HepG2 (cell line): ENCODE results near the gene NRP1. TPM values are rescaled to one million over a fixed set of nuclear protein-coding genes. Genes with fewer than 3 reads are reported as not detected.

Experiments
- ATAC-seq: fragments of 200-7000 bp; cut with Tn5 transposase; 3 replicates; pipeline ENCODE4 v1.9.1; 2020; ENCODE audit warnings: mild to moderate bottlenecking, moderate library complexity
- BruUV-seq: library from RNA; stranded (reverse); fragments of 400-500 nt; replicated peaks from 2 replicates; lab custom pipeline; 2021; lab: Mats Ljungman, UMichigan
- CTCF ChIA-PET: fragments of 300-600 bp; formaldehyde crosslinking; extraction: SDS; loops from one replicate; lab custom pipeline; 2021; ENCODE audit warnings: low total read pairs, inconsistent platforms, low intra/inter-chr PET ratio; lab: Yijun Ruan, JAX
- POLR2A ChIA-PET: fragments of 350-600 bp; sonication (Branson Sonifier 250); formaldehyde crosslinking; loops from one replicate; lab custom pipeline; 2020; ENCODE audit warnings: antibody characterized with exemption, inconsistent platforms; lab: Yijun Ruan, JAX
- DNase-seq: peaks from one replicate; pipeline ENCODE4 v3.0.0-alpha.2; 2015; ENCODE audit warnings: low spot score
- FAIRE-seq: peaks from 3 replicates; lab custom pipeline; 2011; peaks lifted over from hg19 to GRCh38; lab: Jason Lieb, UNC
- H2AFZ ChIP-seq: one replicate; pipeline ENCODE4 v1.6.1; 2011; ENCODE audit warnings: low read length, inconsistent platforms
- H3K27ac ChIP-seq: fragments of 300-600 bp; 3 replicates; pipeline ENCODE4 v1.8.0; 2011; ENCODE audit warnings: mixed run types, mild to moderate bottlenecking, mixed read lengths, low read length, inconsistent platforms; ENCODE audit not compliant: insufficient read depth; ENCODE audit errors: extremely low read length
- H3K27me3 ChIP-seq, 2 experiments: fragments of 200-600 bp in 1 of 2; 2 replicates in 1 of 2; 3 replicates in 1 of 2; pipeline versions ENCODE4 v1.6.0 to v1.8.0; 2011; ENCODE audit warnings: low read length in 2 of 2, mild to moderate bottlenecking in 2 of 2, moderate library complexity in 2 of 2, inconsistent platforms in 1 of 2; ENCODE audit not compliant: insufficient read depth in 2 of 2, control insufficient read depth in 1 of 2
- H3K36me3 ChIP-seq, 2 experiments: fragments of 200-600 bp in 1 of 2; replicated peaks in 1 of 2; 2 replicates in 1 of 2; 3 replicates in 1 of 2; pipeline versions ENCODE4 v1.5.1 to v1.8.0; 2011; ENCODE audit warnings: low read length in 2 of 2, inconsistent platforms in 1 of 2; ENCODE audit not compliant: insufficient read depth in 2 of 2, control insufficient read depth in 1 of 2
- H3K4me1 ChIP-seq: 2 replicates; pipeline ENCODE4 v1.5.1; 2012; ENCODE audit warnings: low read length, inconsistent platforms; ENCODE audit not compliant: insufficient read depth
- H3K4me2 ChIP-seq: 2 replicates; pipeline ENCODE4 v1.6.0; 2011; ENCODE audit warnings: low read depth, low read length, inconsistent platforms
- H3K4me3 ChIP-seq, 3 experiments: fragments of 200-600 bp in 1 of 3; sonication (generic), shearing (Covaris generic) in 1 of 3; replicated peaks in 1 of 3; 2 replicates each; pipeline ENCODE4 v1.5.1; 2011 to 2016; ENCODE audit warnings: low read length in 3 of 3, inconsistent platforms in 2 of 3, low read depth in 2 of 3, mild to moderate bottlenecking in 2 of 3, control low read depth in 1 of 3, mixed read lengths in 1 of 3; ENCODE audit not compliant: insufficient read depth in 1 of 3
- H3K79me2 ChIP-seq: one replicate; pipeline ENCODE4 v1.6.1; 2011; ENCODE audit warnings: low read length, inconsistent platforms; ENCODE audit not compliant: insufficient read depth
- H3K9ac ChIP-seq: 2 replicates; pipeline ENCODE4 v1.6.0; 2011; ENCODE audit warnings: mild to moderate bottlenecking, low read depth, low read length, inconsistent platforms; ENCODE audit not compliant: insufficient read depth
- H3K9me3 ChIP-seq: 2 replicates; pipeline ENCODE4 v1.5.1; 2012; ENCODE audit warnings: mild to moderate bottlenecking, low read length
- H4K20me1 ChIP-seq: 2 replicates; pipeline ENCODE4 v1.6.0; 2011; ENCODE audit warnings: inconsistent platforms, mild to moderate bottlenecking, low read length, moderate library complexity; ENCODE audit not compliant: insufficient read depth
- CSRNP2 ChIP-seq: sonication (generic); formaldehyde crosslinking; conservative IDR thresholded peaks from 2 replicates; pipeline ENCODE4 v1.8.0; 2022; ENCODE audit warnings: low read depth, missing genetic modification reagents
- EEA1 ChIP-seq: sonication (generic); formaldehyde crosslinking; IDR thresholded peaks from 2 replicates; pipeline ENCODE4 v1.5.1; 2020; ENCODE audit warnings: mild to moderate bottlenecking, missing genetic modification reagents, borderline replicate concordance
- FOXP4 ChIP-seq: sonication (generic); formaldehyde crosslinking; IDR thresholded peaks from 2 replicates; pipeline ENCODE4 v1.4.0; 2020; ENCODE audit warnings: missing genetic modification reagents
- HMG20A ChIP-seq: IDR thresholded peaks from 2 replicates; pipeline ENCODE4 v1.6.1; 2016; ENCODE audit warnings: borderline replicate concordance
- MED8 ChIP-seq: sonication (generic); formaldehyde crosslinking; IDR thresholded peaks from 2 replicates; pipeline ENCODE4 v1.8.1; 2023; ENCODE audit warnings: mild to moderate bottlenecking, missing genetic modification reagents; ENCODE audit not compliant: insufficient replicate concordance
- YEATS2 ChIP-seq: sonication (generic); formaldehyde crosslinking; IDR thresholded peaks from 2 replicates; pipeline ENCODE4 v1.4.0; 2020; ENCODE audit warnings: missing genetic modification reagents, borderline replicate concordance
- ZBTB26 ChIP-seq: IDR thresholded peaks from 2 replicates; pipeline ENCODE4 v1.6.1; 2016; ENCODE audit warnings: missing compliant biosample characterization, missing genetic modification reagents, borderline replicate concordance
- ZBTB7B ChIP-seq: sonication (generic); formaldehyde crosslinking; IDR thresholded peaks from 2 replicates; pipeline ENCODE4 v1.4.0; 2020; ENCODE audit warnings: missing genetic modification reagents
- ZKSCAN8 ChIP-seq: IDR thresholded peaks from 2 replicates; pipeline ENCODE4 v1.6.1; 2016; ENCODE audit warnings: borderline replicate concordance, missing genetic modification reagents, missing compliant biosample characterization
- ZNF30 ChIP-seq: sonication (generic); formaldehyde crosslinking; IDR thresholded peaks from 2 replicates; pipeline ENCODE4 v1.5.0; 2020; ENCODE audit warnings: mild to moderate bottlenecking, missing genetic modification reagents
- ZNF567 ChIP-seq: sonication (generic); formaldehyde crosslinking; IDR thresholded peaks from 2 replicates; pipeline ENCODE4 v1.8.1; 2023; ENCODE audit warnings: mild to moderate bottlenecking, missing genetic modification reagents, borderline replicate concordance
- ZNF574 ChIP-seq: sonication (generic); formaldehyde crosslinking; IDR thresholded peaks from 2 replicates; pipeline ENCODE4 v1.4.0; 2020; ENCODE audit warnings: missing genetic modification reagents
- ZNF724P ChIP-seq: sonication (generic); formaldehyde crosslinking; IDR thresholded peaks from 2 replicates; pipeline ENCODE4 v1.8.0; 2022; ENCODE audit warnings: missing genetic modification reagents, borderline replicate concordance
- ZNF75D ChIP-seq: sonication (generic); formaldehyde crosslinking; IDR thresholded peaks from 2 replicates; pipeline ENCODE4 v1.8.1; 2023; ENCODE audit warnings: missing genetic modification reagents, mild to moderate bottlenecking, borderline replicate concordance
- WGBS: methylation state at CpG from one replicate; pipeline ENCODE4 v1.1.6; 2017; ENCODE audit warnings: low lambda C conversion rate; 5-methylcytosine and 5-hydroxymethylcytosine counted together
- in situ Hi-C: cut with HindIII; loops from 2 replicates; pipeline ENCODE4 v1.10.0; 2017; ENCODE audit warnings: low pct_unique_long_range_greater_than_20kb; ENCODE audit not compliant: extremely low pct_ligation_motif_present
- intact Hi-C: fragments of 100-400 bp; cut with micrococcal nuclease; formaldehyde crosslinking; loops from one replicate; pipeline ENCODE4 v1.10.0; 2022; ENCODE audit not compliant: unreplicated experiment
- polyA plus RNA-seq, 8 experiments: library from polyadenylated mRNA; depleted of rRNA in 3 of 8; stranded (reverse) in 7 of 8; unstranded in 1 of 8; fragments of >200 nt; fragmentation: Illumina TruSeq in 4 of 8; extraction: Trizol in 4 of 8; gene quantifications; 2 replicates each; pipeline versions ENCODE4 v1.2.1 to v1.2.3, GENCODE V29; 2011 to 2016; ENCODE audit warnings: low read depth in 4 of 8, missing spikeins in 1 of 8, mixed read lengths in 1 of 8; ENCODE audit not compliant: insufficient read depth in 1 of 8
- total RNA-seq, 5 experiments: library from RNA; depleted of rRNA; stranded (reverse); fragments of >200 nt; fragmentation: Illumina TruSeq; extraction: Trizol; gene quantifications; 2 replicates each; pipeline ENCODE4 v1.2.3, GENCODE V29; 2016; ENCODE audit warnings: low read depth in 1 of 5

The NRP1 gene
- total and polyA plus RNA-seq, 2 of the 13 experiments (the other 11 are each of a cell fraction or from before 2014, with no cell fraction given), result 5.3 to 5.8 TPM

GRCh38 chr10:33371234-33371633 lies 36.8 kb upstream of the NRP1 start:
- H4K20me1 ChIP-seq, result no peaks in the 10 kb centered on the region
- BruUV-seq, result no TSS peak
- peaks cover 0 to 3% of the 10 kb centered on the region in 2 experiments; a peak in 1 of 5 replicates for H3K27me3 ChIP-seq
- no peak overlapping the region for H2AFZ ChIP-seq
- no peak overlapping the region for H3K4me2 ChIP-seq
- CTCF ChIA-PET, result no interaction called here
- H3K9ac ChIP-seq, result no peak overlapping the region
- no peak overlapping the region for H3K4me3 ChIP-seq
- no peaks in the 10 kb centered on the region for H3K36me3 ChIP-seq
- no peaks in the 10 kb centered on the region for H3K4me1 ChIP-seq
- in situ Hi-C loops (no loop called here), intact Hi-C loops (no loop called here)
- peaks cover 13% of the 10 kb centered on the region for H3K9me3 ChIP-seq
- no peak overlapping the region for H3K27ac ChIP-seq
- 12% methylated on average over 4 of the region's 4 CpGs for WGBS
- no peak for ATAC-seq
- POLR2A ChIA-PET, result no interaction called here
- no peak for DNase-seq
- H3K79me2 ChIP-seq, result no peaks in the 10 kb centered on the region
- no peak for FAIRE-seq
- TF ChIP-seq ZNF724P (CRISPR knock-in tag) (no peak), ZKSCAN8 (no peak), ZNF567 (no peak), ZNF574 (no peak), ZBTB7B (CRISPR knock-in tag) (no peak), CSRNP2 (CRISPR knock-in tag) (no peak), FOXP4 (CRISPR knock-in tag) (no peak), ZBTB26 (CRISPR knock-in tag) (no peak), ZNF30 (CRISPR knock-in tag) (no peak), HMG20A (CRISPR knock-in tag) (no peak), EEA1 (CRISPR knock-in tag) (no peak), MED8 (no peak), YEATS2 (CRISPR knock-in tag) (no peak), ZNF75D (no peak)
